IMR-90 (cell line): ENCODE measurements around the gene WLS. TPM values are rescaled to one million over a fixed set of nuclear protein-coding genes. Genes with fewer than 3 reads are reported as not detected.

Source experiments
- ATAC-seq: fragments of 200-7000 bp; cut with Tn5 transposase; 2 replicates; pipeline ENCODE4 v1.9.1; 2020; ENCODE audit warnings: low read depth, mild to moderate bottlenecking, moderate library complexity
- BruUV-seq: library from RNA; stranded (reverse); fragments of 400-500 nt; replicated peaks from 2 replicates; lab custom pipeline; 2021; lab: Mats Ljungman, UMichigan
- CTCF ChIA-PET: fragments of 300-600 bp; formaldehyde crosslinking; extraction: SDS; loops from one replicate; lab custom pipeline; 2021; ENCODE audit warnings: antibody characterized with exemption; lab: Yijun Ruan, JAX
- POLR2A ChIA-PET: fragments of 300-600 bp; sonication (Branson Sonifier 250); formaldehyde crosslinking; loops from one replicate; lab custom pipeline; 2022; ENCODE audit warnings: antibody characterized with exemption; ENCODE audit not compliant: unreplicated experiment; lab: Charles Lee
- DNase-seq: peaks from one replicate; pipeline ENCODE4 v3.0.0; 2013
- H2AFZ ChIP-seq: replicated peaks from 2 replicates; pipeline ENCODE3; 2013; ENCODE audit warnings: low read length, mild to moderate bottlenecking; ENCODE audit not compliant: poor library complexity
- H2AK5ac ChIP-seq: 2 replicates; pipeline ENCODE4 v1.6.1; 2013; ENCODE audit warnings: low read depth, low read length, inconsistent platforms
- H2AK9ac ChIP-seq: replicated peaks from 2 replicates; pipeline ENCODE3; 2013; ENCODE audit warnings: mild to moderate bottlenecking, low read depth, low read length, moderate library complexity; ENCODE audit not compliant: poor library complexity
- H2BK120ac ChIP-seq: 2 replicates; pipeline ENCODE4 v1.6.1; 2013; ENCODE audit warnings: low read depth, low read length, inconsistent platforms
- H2BK15ac ChIP-seq: 3 replicates; pipeline ENCODE4 v1.6.1; 2013; ENCODE audit warnings: low read depth, low read length, inconsistent platforms
- H2BK20ac ChIP-seq: 2 replicates; pipeline ENCODE4 v1.6.1; 2013; ENCODE audit warnings: low read depth, mild to moderate bottlenecking, inconsistent platforms, low read length, moderate library complexity
- H2BK5ac ChIP-seq: 2 replicates; pipeline ENCODE4 v1.6.1; 2013; ENCODE audit warnings: mild to moderate bottlenecking, low read depth, low read length, inconsistent platforms; ENCODE audit not compliant: poor library complexity, severe bottlenecking
- H3K14ac ChIP-seq: replicated peaks from 2 replicates; pipeline ENCODE4 v1.6.1; 2013; ENCODE audit warnings: low read depth, low read length, inconsistent platforms
- H3K18ac ChIP-seq: 2 replicates; pipeline ENCODE4 v1.6.1; 2013; ENCODE audit warnings: low read depth, low read length, control low read depth
- H3K23ac ChIP-seq: 2 replicates; pipeline ENCODE4 v1.6.1; 2013; ENCODE audit warnings: low read depth, low read length, inconsistent platforms
- H3K27ac ChIP-seq: 2 replicates; pipeline ENCODE4 v1.5.1; 2013; ENCODE audit warnings: mild to moderate bottlenecking, control low read depth, low read length; ENCODE audit not compliant: insufficient read depth
- H3K27me3 ChIP-seq: 2 replicates; pipeline ENCODE4 v1.6.1; 2013; ENCODE audit warnings: low read length; ENCODE audit not compliant: control insufficient read depth, insufficient read depth
- H3K36me3 ChIP-seq: 2 replicates; pipeline ENCODE4 v1.6.1; 2013; ENCODE audit warnings: low read length, mixed read lengths; ENCODE audit not compliant: control insufficient read depth, insufficient read depth
- H3K4ac ChIP-seq: 2 replicates; pipeline ENCODE4 v1.6.1; 2013; ENCODE audit warnings: low read depth, low read length, inconsistent platforms
- H3K4me1 ChIP-seq: 2 replicates; pipeline ENCODE4 v1.6.1; 2013; ENCODE audit warnings: low read length, mixed read lengths; ENCODE audit not compliant: control insufficient read depth, insufficient read depth
- H3K4me2 ChIP-seq: 2 replicates; pipeline ENCODE4 v1.6.1; 2013; ENCODE audit warnings: low read depth, mild to moderate bottlenecking, control low read depth, low read length, moderate library complexity
- H3K4me3 ChIP-seq: 2 replicates; pipeline ENCODE4 v1.5.1; 2013; ENCODE audit warnings: low read depth, mild to moderate bottlenecking, control low read depth, low read length, moderate library complexity; ENCODE audit not compliant: insufficient read depth
- H3K56ac ChIP-seq: 2 replicates; pipeline ENCODE4 v1.6.1; 2013; ENCODE audit warnings: low read length, inconsistent platforms; ENCODE audit not compliant: insufficient read depth; ENCODE audit errors: extremely low read depth
- H3K79me1 ChIP-seq, 2 experiments: 2 replicates each; pipeline ENCODE4 v1.6.1; 2013; ENCODE audit warnings: low read length in 2 of 2, inconsistent platforms in 1 of 2, low read depth in 1 of 2
- H3K9ac ChIP-seq: 2 replicates; pipeline ENCODE4 v1.6.1; 2013; ENCODE audit warnings: low read depth, low read length, control low read depth
- H3K9me1 ChIP-seq: 2 replicates; pipeline ENCODE4 v1.6.1; 2013; ENCODE audit warnings: low read length, inconsistent platforms; ENCODE audit not compliant: insufficient read depth
- H3K9me3 ChIP-seq: 2 replicates; pipeline ENCODE4 v1.6.1; 2013; ENCODE audit warnings: low read length; ENCODE audit not compliant: control insufficient read depth, insufficient read depth
- H4K20me1 ChIP-seq: 2 replicates; pipeline ENCODE4 v1.6.1; 2013; ENCODE audit warnings: low read length, inconsistent platforms; ENCODE audit not compliant: insufficient read depth
- H4K5ac ChIP-seq: 2 replicates; pipeline ENCODE4 v1.6.1; 2013; ENCODE audit warnings: mild to moderate bottlenecking, low read depth, low read length, control low read depth
- H4K8ac ChIP-seq, 2 experiments: 2 replicates each; pipeline ENCODE4 v1.6.1; 2013; ENCODE audit warnings: low read depth in 2 of 2, low read length in 2 of 2, control low read depth in 1 of 2, inconsistent platforms in 1 of 2
- H4K91ac ChIP-seq: 2 replicates; pipeline ENCODE4 v1.6.1; 2013; ENCODE audit warnings: low read depth, low read length, inconsistent platforms; ENCODE audit not compliant: insufficient read depth
- BHLHE40 ChIP-seq: fragments of 150-350 bp; IDR thresholded peaks from 2 replicates; pipeline ENCODE4 v1.6.1; 2016; ENCODE audit warnings: mild to moderate bottlenecking, low read depth, low read length
- CEBPB ChIP-seq: IDR thresholded peaks from 2 replicates; pipeline ENCODE4 v1.6.1; 2012; ENCODE audit warnings: low read depth, low read length, improper control_type of control experiment
- CHD1 ChIP-seq: IDR thresholded peaks from 2 replicates; pipeline ENCODE4 v1.6.1; 2012; ENCODE audit warnings: low read depth, low read length, improper control_type of control experiment
- FOS ChIP-seq: fragments of 150-350 bp; IDR thresholded peaks from 2 replicates; pipeline ENCODE4 v1.6.1; 2016; ENCODE audit warnings: low read depth, low read length
- MAFK ChIP-seq: IDR thresholded peaks from 2 replicates; pipeline ENCODE4 v1.6.1; 2012; ENCODE audit warnings: low read depth, low read length, improper control_type of control experiment
- MAZ ChIP-seq: IDR thresholded peaks from 2 replicates; pipeline ENCODE4 v1.6.1; 2012; ENCODE audit warnings: low read depth, mild to moderate bottlenecking, low read length, improper control_type of control experiment, moderate library complexity, borderline replicate concordance
- MXI1 ChIP-seq: IDR thresholded peaks from 2 replicates; pipeline ENCODE4 v1.6.1; 2012; ENCODE audit warnings: low read depth, mild to moderate bottlenecking, low read length, moderate library complexity, borderline replicate concordance
- NFE2L2 ChIP-seq: fragments of 150-350 bp; IDR thresholded peaks from 2 replicates; pipeline ENCODE4 v1.6.1; 2016; ENCODE audit warnings: low read depth, mild to moderate bottlenecking, low read length
- POLR2A ChIP-seq: IDR thresholded peaks from 2 replicates; pipeline ENCODE4 v1.6.1; 2012; ENCODE audit warnings: mild to moderate bottlenecking, low read depth, low read length
- RAD21 ChIP-seq: IDR thresholded peaks from 2 replicates; pipeline ENCODE4 v1.6.1; 2012; ENCODE audit warnings: low read length, improper control_type of control experiment
- RCOR1 ChIP-seq: IDR thresholded peaks from 2 replicates; pipeline ENCODE4 v1.6.1; 2012; ENCODE audit warnings: mild to moderate bottlenecking, low read length, improper control_type of control experiment; ENCODE audit not compliant: insufficient replicate concordance
- RFX5 ChIP-seq: IDR thresholded peaks from 2 replicates; pipeline ENCODE4 v1.8.0; 2012; ENCODE audit warnings: low read depth, mild to moderate bottlenecking, low read length, moderate library complexity
- SMC3 ChIP-seq: fragments of 150-350 bp; IDR thresholded peaks from 2 replicates; pipeline ENCODE4 v1.6.1; 2016; ENCODE audit warnings: low read depth, mild to moderate bottlenecking, antibody characterized with exemption, low read length, moderate library complexity
- WGBS, 2 experiments: methylation state at CpG; one replicate each; pipeline versions ENCODE4 v1.1.5 to v1.1.7; 2013; ENCODE audit warnings: missing lambda C conversion rate in 2 of 2; ENCODE audit not compliant: insufficient read length in 1 of 2; ENCODE audit errors: extremely low coverage in 2 of 2; 5-methylcytosine and 5-hydroxymethylcytosine counted together
- dilution Hi-C: fragments of 300-500 bp; cut with HindIII; formaldehyde crosslinking; loops from one replicate; pipeline ENCODE4 v1.14.3; 2018; ENCODE audit warnings: low sequenced_read_pairs; ENCODE audit not compliant: unreplicated experiment
- in situ Hi-C: fragments of 300-500 bp; cut with MboI; formaldehyde crosslinking; loops from 3 replicates; pipeline ENCODE4 v1.14.3; 2019; ENCODE audit warnings: low sequenced_read_pairs, inconsistent platforms, mixed read lengths
- intact Hi-C: fragments of 100-400 bp; cut with micrococcal nuclease; formaldehyde crosslinking; loops from 2 replicates; pipeline ENCODE4 v1.10.0; 2022
- polyA plus RNA-seq, 3 experiments: library from polyadenylated mRNA; depleted of rRNA; stranded (reverse); fragments of >200 nt; gene quantifications; 2 replicates each; pipeline ENCODE4 v1.2.3, GENCODE V29; 2012; ENCODE audit warnings: low replicate concordance in 1 of 3
- total RNA-seq: library from RNA; depleted of rRNA; stranded (reverse); fragments of >200 nt; gene quantifications from 2 replicates; pipeline ENCODE4 v1.2.3, GENCODE V29; 2012
- TF ChIP-seq, protein P1 (sequence below): fragments of 150-350 bp; IDR thresholded peaks from 2 replicates; pipeline ENCODE4 v1.6.1; 2017; ENCODE audit warnings: mild to moderate bottlenecking, antibody characterized with exemption, low read length, low read depth
- TF ChIP-seq, protein P2 (sequence below): fragments of 150-350 bp; IDR thresholded peaks from 2 replicates; pipeline ENCODE4 v1.6.1; 2016; ENCODE audit warnings: low read depth, mild to moderate bottlenecking, low read length, moderate library complexity, borderline replicate concordance
- TF ChIP-seq, protein P3 (sequence below): conservative IDR thresholded peaks from 2 replicates; pipeline ENCODE4 v1.5.1; 2012; ENCODE audit warnings: mild to moderate bottlenecking, low read depth, low read length, improper control_type of control experiment

Gene WLS
- total and polyA plus RNA-seq, 2 of the 4 experiments (the other 2 are of a cell fraction), result 152 to 157 TPM

DNA sequence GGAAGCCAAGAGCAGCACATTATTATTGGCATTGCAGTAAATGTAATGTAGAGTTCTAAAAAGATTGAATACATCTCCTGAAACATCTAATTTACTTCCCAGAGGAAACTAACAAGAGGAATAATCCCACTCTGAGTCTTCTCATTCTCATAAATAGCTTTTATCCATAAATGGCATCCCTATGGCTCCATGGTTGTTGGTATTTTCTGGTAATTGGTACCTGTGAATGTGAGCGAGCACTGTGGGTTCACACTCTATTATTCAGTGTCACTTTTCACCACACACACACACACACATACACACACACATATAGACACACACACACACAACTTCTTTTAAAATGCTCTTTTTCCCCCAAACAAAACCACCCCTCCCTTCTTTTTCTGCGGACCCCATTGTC lies 4.7 kb upstream of the WLS start:
- H3K27me3 ChIP-seq, result peaks cover 3% of the 10 kb centered on the region
- no peaks in the 10 kb centered on the region for H4K20me1 ChIP-seq
- H3K4me3 ChIP-seq, result no peak overlapping the region
- no peaks in the 10 kb centered on the region for H3K9me1 ChIP-seq
- in situ Hi-C loops, result loop anchor here (5.0 kb wide), 1 partner anchor 105 kb away; no protein-coding TSS in a partner anchor
- H3K14ac ChIP-seq, result no peak overlapping the region
- no peak overlapping the region for H2BK120ac ChIP-seq
- no peak overlapping the region for H4K91ac ChIP-seq
- H4K5ac ChIP-seq, result no peak overlapping the region
- no peak overlapping the region for H2BK15ac ChIP-seq
- H3K4me2 ChIP-seq, result no peak overlapping the region
- intact Hi-C loops, result loop anchor here (10.0 kb wide), 1 partner anchor 208 kb away; the partner anchor contains the start of gene RPE65
- no peaks in the 10 kb centered on the region for H3K9me3 ChIP-seq
- H3K56ac ChIP-seq, result no peak overlapping the region
- no peak overlapping the region for H3K23ac ChIP-seq
- H3K4me1 ChIP-seq, result no peaks in the 10 kb centered on the region
- H4K8ac ChIP-seq, result no peak overlapping the region
- H2BK20ac ChIP-seq, result no peak overlapping the region
- no peak overlapping the region for H3K18ac ChIP-seq
- no peak for ATAC-seq
- no peaks in the 10 kb centered on the region for H3K36me3 ChIP-seq
- no peak overlapping the region for H2AK5ac ChIP-seq
- no TSS peak for BruUV-seq
- no peak overlapping the region for H3K27ac ChIP-seq
- H2AK9ac ChIP-seq, result no peak overlapping the region
- dilution Hi-C loops, result no loop called here
- WGBS, 2 experiments, result 100% methylated on average over 1 of the region's 2 CpGs; no CpG with 5 or more reads in 1 of the 2 experiments
- ChIA-PET POLR2A (no interaction called here), CTCF (no interaction called here)
- no peak overlapping the region for H3K4ac ChIP-seq
- no peak for TF ChIP-seq POLR2A
- TF ChIP-seq MAZ, result no peak
- TF ChIP-seq CEBPB, result no peak
- TF ChIP-seq SMC3, result no peak
- TF ChIP-seq, protein P1, sequence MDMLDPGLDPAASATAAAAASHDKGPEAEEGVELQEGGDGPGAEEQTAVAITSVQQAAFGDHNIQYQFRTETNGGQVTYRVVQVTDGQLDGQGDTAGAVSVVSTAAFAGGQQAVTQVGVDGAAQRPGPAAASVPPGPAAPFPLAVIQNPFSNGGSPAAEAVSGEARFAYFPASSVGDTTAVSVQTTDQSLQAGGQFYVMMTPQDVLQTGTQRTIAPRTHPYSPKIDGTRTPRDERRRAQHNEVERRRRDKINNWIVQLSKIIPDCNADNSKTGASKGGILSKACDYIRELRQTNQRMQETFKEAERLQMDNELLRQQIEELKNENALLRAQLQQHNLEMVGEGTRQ, result no peak
- TF ChIP-seq FOS, result no peak
- TF ChIP-seq RFX5, result no peak
- TF ChIP-seq BHLHE40, result no peak
- no peak for TF ChIP-seq MAFK
- TF ChIP-seq MXI1, result no peak
- TF ChIP-seq RCOR1, result no peak
- no peak for TF ChIP-seq NFE2L2
- TF ChIP-seq, protein P2, sequence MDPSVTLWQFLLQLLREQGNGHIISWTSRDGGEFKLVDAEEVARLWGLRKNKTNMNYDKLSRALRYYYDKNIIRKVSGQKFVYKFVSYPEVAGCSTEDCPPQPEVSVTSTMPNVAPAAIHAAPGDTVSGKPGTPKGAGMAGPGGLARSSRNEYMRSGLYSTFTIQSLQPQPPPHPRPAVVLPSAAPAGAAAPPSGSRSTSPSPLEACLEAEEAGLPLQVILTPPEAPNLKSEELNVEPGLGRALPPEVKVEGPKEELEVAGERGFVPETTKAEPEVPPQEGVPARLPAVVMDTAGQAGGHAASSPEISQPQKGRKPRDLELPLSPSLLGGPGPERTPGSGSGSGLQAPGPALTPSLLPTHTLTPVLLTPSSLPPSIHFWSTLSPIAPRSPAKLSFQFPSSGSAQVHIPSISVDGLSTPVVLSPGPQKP, result no peak
- no peak for TF ChIP-seq CHD1
- no peak for TF ChIP-seq RAD21
- TF ChIP-seq, protein P3, sequence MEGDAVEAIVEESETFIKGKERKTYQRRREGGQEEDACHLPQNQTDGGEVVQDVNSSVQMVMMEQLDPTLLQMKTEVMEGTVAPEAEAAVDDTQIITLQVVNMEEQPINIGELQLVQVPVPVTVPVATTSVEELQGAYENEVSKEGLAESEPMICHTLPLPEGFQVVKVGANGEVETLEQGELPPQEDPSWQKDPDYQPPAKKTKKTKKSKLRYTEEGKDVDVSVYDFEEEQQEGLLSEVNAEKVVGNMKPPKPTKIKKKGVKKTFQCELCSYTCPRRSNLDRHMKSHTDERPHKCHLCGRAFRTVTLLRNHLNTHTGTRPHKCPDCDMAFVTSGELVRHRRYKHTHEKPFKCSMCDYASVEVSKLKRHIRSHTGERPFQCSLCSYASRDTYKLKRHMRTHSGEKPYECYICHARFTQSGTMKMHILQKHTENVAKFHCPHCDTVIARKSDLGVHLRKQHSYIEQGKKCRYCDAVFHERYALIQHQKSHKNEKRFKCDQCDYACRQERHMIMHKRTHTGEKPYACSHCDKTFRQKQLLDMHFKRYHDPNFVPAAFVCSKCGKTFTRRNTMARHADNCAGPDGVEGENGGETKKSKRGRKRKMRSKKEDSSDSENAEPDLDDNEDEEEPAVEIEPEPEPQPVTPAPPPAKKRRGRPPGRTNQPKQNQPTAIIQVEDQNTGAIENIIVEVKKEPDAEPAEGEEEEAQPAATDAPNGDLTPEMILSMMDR, result no peak
- H3K9ac ChIP-seq, result no peak overlapping the region
- H3K79me1 ChIP-seq, result 0 out of 4 replicates have a peak, but pooled peaks cover 0 to 6% of the 10 kb centered on the region in 2 experiments
- H2AFZ ChIP-seq, result no peak overlapping the region
- H2BK5ac ChIP-seq, result no peak overlapping the region
- DNase-seq, result no peak
